Prostate gland (tissue), 2 donors: ENCODE results near the gene DPYD.

Experiments
- CTCF ChIP-seq, 4 experiments: fragments of 200-600 bp in 2 of 4; fragments of 450-650 bp in 2 of 4; sonication (generic) in 2 of 4; IDR thresholded peaks; 1 replicate in 3 of 4; 2 replicates in 1 of 4; pipeline ENCODE4 v1.5.1; 2016 to 2019; ENCODE audit warnings: antibody characterized with exemption in 4 of 4, mild to moderate bottlenecking in 2 of 4, moderate library complexity in 2 of 4
- POLR2A ChIP-seq: fragments of 450-650 bp; IDR thresholded peaks from one replicate; pipeline ENCODE4 v1.6.1; 2016; ENCODE audit warnings: antibody characterized with exemption, mild to moderate bottlenecking
- POLR2AphosphoS5 ChIP-seq: sonication (generic); formaldehyde crosslinking; IDR thresholded peaks from one replicate; pipeline ENCODE4 v1.6.1; 2017; ENCODE audit warnings: antibody characterized with exemption

- TF ChIP-seq CTCF (IDR thresholded peaks at IDR 0.05) (no peak), POLR2A (no peak), POLR2AphosphoS5 (no peak)
Observed at GRCh38 chr1:97145321-97145956, 775.4 kb downstream of the DPYD start.
